HepG2 (cell line): Measurements from ENCODE around the gene SDC1. TPM values are rescaled to one million over a fixed set of nuclear protein-coding genes. Genes with fewer than 3 reads are reported as not detected.

ENCODE experiments used
- AGO1 ChIP-seq: fragments of 200-400 bp; formaldehyde crosslinking; IDR thresholded peaks from 2 replicates; pipeline ENCODE4 v1.6.1; 2017; ENCODE audit warnings: mild to moderate bottlenecking, low read depth, low read length, moderate library complexity; ENCODE audit not compliant: poor library complexity, severe bottlenecking
- BCL3 ChIP-seq: sonication (generic); formaldehyde crosslinking; IDR thresholded peaks from 2 replicates; pipeline ENCODE4 v1.5.1; 2020; ENCODE audit warnings: mild to moderate bottlenecking, missing genetic modification reagents, moderate library complexity
- FOXP1 ChIP-seq, 2 experiments: fragments of 450-650 bp in 1 of 2; IDR thresholded peaks; 2 replicates each; pipeline ENCODE4 v1.6.1; 2017 to 2018; ENCODE audit warnings: antibody characterized with exemption in 1 of 2
- HNF4G ChIP-seq, 2 experiments: sonication (generic) in 1 of 2; formaldehyde crosslinking in 1 of 2; IDR thresholded peaks; 2 replicates each; pipeline versions ENCODE4 v1.4.0 to v1.6.1; 2011 to 2020; ENCODE audit warnings: borderline replicate concordance in 2 of 2, low read depth in 2 of 2, mild to moderate bottlenecking in 2 of 2, low read length in 1 of 2, missing genetic modification reagents in 1 of 2, moderate library complexity in 1 of 2
- IRF2 ChIP-seq: IDR thresholded peaks from 2 replicates; pipeline ENCODE4 v1.6.1; 2018; ENCODE audit warnings: missing genetic modification reagents, missing compliant biosample characterization
- KIAA2018 ChIP-seq: sonication (generic); formaldehyde crosslinking; IDR thresholded peaks from 2 replicates; pipeline ENCODE4 v1.5.0; 2020; ENCODE audit warnings: mild to moderate bottlenecking, missing genetic modification reagents, borderline replicate concordance
- NFE2 ChIP-seq: sonication (generic); formaldehyde crosslinking; IDR thresholded peaks from 2 replicates; pipeline ENCODE4 v1.4.0; 2020; ENCODE audit warnings: missing genetic modification reagents
- NKX3-1 ChIP-seq: sonication (generic); formaldehyde crosslinking; IDR thresholded peaks from 2 replicates; pipeline ENCODE4 v1.5.0; 2020; ENCODE audit warnings: missing genetic modification reagents
- PITX1 ChIP-seq: sonication (generic); formaldehyde crosslinking; IDR thresholded peaks from 2 replicates; pipeline ENCODE4 v1.5.1; 2020; ENCODE audit warnings: mild to moderate bottlenecking, missing genetic modification reagents
- STAG1 ChIP-seq: sonication (generic); formaldehyde crosslinking; IDR thresholded peaks from 2 replicates; pipeline ENCODE4 v1.4.0; 2020; ENCODE audit warnings: missing genetic modification reagents
- TOPORS ChIP-seq: sonication (generic); formaldehyde crosslinking; IDR thresholded peaks from 2 replicates; pipeline ENCODE4 v1.8.0; 2023; ENCODE audit warnings: mild to moderate bottlenecking, missing genetic modification reagents
- ZNF513 ChIP-seq: sonication (generic); formaldehyde crosslinking; conservative IDR thresholded peaks from 2 replicates; pipeline ENCODE4 v1.5.0; 2020; ENCODE audit warnings: missing genetic modification reagents
- polyA plus RNA-seq, 8 experiments: library from polyadenylated mRNA; depleted of rRNA in 3 of 8; stranded (reverse) in 7 of 8; unstranded in 1 of 8; fragments of >200 nt; fragmentation: Illumina TruSeq in 4 of 8; extraction: Trizol in 4 of 8; gene quantifications; 2 replicates each; pipeline versions ENCODE4 v1.2.1 to v1.2.3, GENCODE V29; 2011 to 2016; ENCODE audit warnings: low read depth in 4 of 8, missing spikeins in 1 of 8, mixed read lengths in 1 of 8; ENCODE audit not compliant: insufficient read depth in 1 of 8
- total RNA-seq, 5 experiments: library from RNA; depleted of rRNA; stranded (reverse); fragments of >200 nt; fragmentation: Illumina TruSeq; extraction: Trizol; gene quantifications; 2 replicates each; pipeline ENCODE4 v1.2.3, GENCODE V29; 2016; ENCODE audit warnings: low read depth in 1 of 5

The SDC1 gene
- total and polyA plus RNA-seq, 2 of the 13 experiments (the other 11 are each of a cell fraction or from before 2014, with no cell fraction given): 108 to 119 TPM

- 0 out of 2 replicates have a peak, but pooled peaks have one; percentile 33 for TF ChIP-seq KIAA2018
- peak; percentile 61 for TF ChIP-seq PITX1
- peak; percentile 75 for TF ChIP-seq BCL3
- peak; percentile 90 for TF ChIP-seq TOPORS
- no peak for TF ChIP-seq HNF4G (IDR thresholded peaks at IDR 0.05; ENCODE audit: borderline replicate concordance, low read depth, low read length)
- TF ChIP-seq HNF4G (CRISPR knock-in tag; IDR thresholded peaks at IDR 0.05; ENCODE audit: borderline replicate concordance, low read depth): peak; percentile 74; the same call in 1 of the 2 replicates
- TF ChIP-seq NKX3-1 (CRISPR knock-in tag): peak; percentile 28; the same call in 1 of the 2 replicates
- peak; percentile 47 for TF ChIP-seq STAG1 (CRISPR knock-in tag)
- peak; percentile 39; the same call in 1 of the 2 replicates for TF ChIP-seq ZNF513 (CRISPR knock-in tag)
- no peak for TF ChIP-seq NFE2 (CRISPR knock-in tag)
- TF ChIP-seq FOXP1 (IDR thresholded peaks at IDR 0.05): no peak
- 0 out of 2 replicates have a peak, but pooled peaks have one; percentile 1 for TF ChIP-seq FOXP1 (CRISPR knock-in tag; IDR thresholded peaks at IDR 0.05)
- peak; percentile 57 for TF ChIP-seq AGO1
- peak; percentile 31; the same call in 1 of the 2 replicates for TF ChIP-seq IRF2 (CRISPR knock-in tag)
Measured at GRCh38 chr2:20179755-20180594, 45.0 kb downstream of the SDC1 start (continued).
